ENCODE data around the gene EP400. TPM values are rescaled to one million over a fixed set of nuclear protein-coding genes. Genes with fewer than 3 reads are reported as not detected.

Gene EP400
- total RNA-seq, 1 donor from 2014 or later: 43.2 TPM

DNA sequence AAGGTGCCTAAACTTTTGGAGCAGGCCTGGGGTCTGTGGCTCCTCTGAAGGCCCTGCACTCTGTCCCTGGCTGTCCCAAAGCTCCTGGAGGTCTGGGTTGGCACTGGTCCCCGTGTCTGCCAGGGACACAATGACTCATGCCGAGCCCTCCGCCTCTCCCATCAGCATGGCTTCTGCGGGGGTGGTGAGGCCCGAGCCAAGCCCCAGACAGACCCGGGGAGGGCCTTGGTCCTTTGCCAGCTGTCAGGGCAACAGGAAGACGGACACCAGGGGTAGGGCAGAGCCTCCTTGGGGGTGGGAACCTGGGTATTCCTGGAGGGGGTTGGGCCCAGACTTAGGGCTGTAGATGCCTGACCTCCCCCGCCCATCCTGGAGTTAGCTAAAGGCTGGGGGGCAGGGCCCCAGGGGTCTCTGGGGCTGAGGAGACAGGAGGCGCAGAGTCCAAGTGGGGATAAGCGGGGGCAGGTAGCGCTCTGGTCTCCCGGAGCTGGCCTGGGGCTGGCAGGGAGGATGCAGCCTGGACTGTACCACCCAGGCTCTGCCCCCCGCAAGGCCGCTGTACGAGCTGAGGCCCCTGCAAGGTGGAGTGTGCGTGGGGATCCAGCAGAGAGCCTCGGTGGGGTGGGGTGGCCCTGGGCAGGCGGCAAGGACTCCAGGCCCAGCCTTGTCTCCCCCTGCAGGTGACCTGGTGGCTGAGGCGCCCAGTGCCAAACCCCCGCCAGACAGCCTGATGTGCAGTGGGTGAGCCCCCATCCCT is 37.0 kb upstream of the EP400 start:
- DNase-seq (ENCODE audit: low spot score): no peak

GRCh38 chr12:131913666-131914065 is 36.1 kb upstream of the EP400 start:
- no peak for DNase-seq (ENCODE audit: low spot score)

GRCh38 chr12:131914179-131914702 is 35.5 kb upstream of the EP400 start:
- no peak for DNase-seq (ENCODE audit: low spot score)

- no peak for DNase-seq (ENCODE audit: low spot score)
Measured at GRCh38 chr12:131915000-131915689, 34.6 kb upstream of the EP400 start.

GRCh38 chr12:131915823-131916222 is 33.9 kb upstream of the EP400 start:
- DNase-seq (ENCODE audit: low spot score): no peak

DNA sequence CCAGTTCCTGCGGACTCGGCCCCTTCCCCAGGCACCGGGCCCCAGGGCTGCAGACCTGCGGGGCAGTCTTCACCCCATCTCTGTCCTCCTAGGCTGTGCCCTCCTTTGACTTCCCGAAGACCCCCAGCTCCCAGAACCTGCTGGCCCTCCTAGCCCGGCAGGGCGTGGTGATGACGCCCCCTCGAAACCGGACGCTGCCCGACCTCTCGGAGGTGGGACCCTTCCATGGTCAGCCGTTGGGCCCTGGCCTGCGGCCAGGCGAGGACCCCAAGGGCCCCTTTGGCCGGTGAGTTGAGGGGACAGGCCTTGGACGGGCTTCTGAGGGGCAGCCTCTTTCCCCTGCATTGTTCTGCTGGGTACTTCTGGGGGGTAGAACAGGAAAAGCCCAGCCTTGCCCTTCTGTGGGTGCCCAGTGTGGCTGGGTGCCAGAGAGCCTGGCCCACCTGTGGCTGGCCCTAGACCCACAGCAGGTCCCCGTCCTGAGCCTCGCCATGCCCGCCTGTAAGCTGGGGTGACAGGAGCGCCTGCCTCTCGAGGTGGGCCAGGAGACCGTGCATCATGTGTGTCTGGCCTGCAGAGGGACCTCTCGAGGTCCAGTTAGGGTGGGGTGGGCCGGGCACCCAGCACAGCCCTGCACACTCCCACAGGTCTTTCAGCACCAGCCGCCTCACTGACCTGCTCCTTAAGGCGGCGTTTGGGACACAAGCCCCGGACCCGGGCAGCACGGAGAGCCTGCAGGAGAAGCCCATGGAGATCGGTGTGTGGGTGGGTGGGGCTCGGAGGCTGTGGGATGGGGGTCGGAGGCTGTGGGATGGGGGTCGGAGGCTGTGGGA is 33.2 kb upstream of the EP400 start:
- no peak for DNase-seq (ENCODE audit: low spot score)

DNA sequence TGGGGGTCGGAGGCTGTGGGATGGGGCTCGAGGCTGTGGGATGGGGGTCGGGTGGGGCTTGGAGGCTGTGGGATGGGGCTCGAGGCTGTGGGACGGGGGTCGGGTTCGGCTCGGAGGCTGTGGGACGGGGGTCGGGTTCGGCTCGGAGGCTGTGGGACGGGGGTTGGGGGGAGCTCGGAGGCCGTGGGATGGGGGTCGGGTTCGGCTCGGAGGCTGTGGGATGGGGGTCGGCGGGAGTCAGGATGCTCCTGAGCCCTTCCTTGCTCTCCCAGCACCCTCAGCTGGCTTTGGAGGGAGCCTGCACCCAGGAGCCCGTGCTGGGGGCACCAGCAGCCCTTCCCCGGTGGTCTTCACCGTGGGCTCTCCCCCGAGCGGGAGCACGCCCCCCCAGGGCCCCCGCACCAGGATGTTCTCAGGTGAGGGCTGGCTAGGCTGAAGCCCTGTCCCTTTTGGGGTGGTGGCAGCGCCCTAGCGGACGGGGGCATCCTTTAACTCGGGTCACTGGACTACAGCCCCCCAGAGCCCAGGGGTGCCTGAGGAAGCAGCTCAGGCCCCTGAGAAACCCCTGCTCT is 32.5 kb upstream of the EP400 start:
- DNase-seq (ENCODE audit: low spot score): no peak

- DNase-seq (ENCODE audit: low spot score): no peak
Measured at GRCh38 chr12:131917711-131918306, 31.9 kb upstream of the EP400 start.

GRCh38 chr12:131918311-131919050 is 31.3 kb upstream of the EP400 start:
- DNase-seq (ENCODE audit: low spot score): no peak

DNA sequence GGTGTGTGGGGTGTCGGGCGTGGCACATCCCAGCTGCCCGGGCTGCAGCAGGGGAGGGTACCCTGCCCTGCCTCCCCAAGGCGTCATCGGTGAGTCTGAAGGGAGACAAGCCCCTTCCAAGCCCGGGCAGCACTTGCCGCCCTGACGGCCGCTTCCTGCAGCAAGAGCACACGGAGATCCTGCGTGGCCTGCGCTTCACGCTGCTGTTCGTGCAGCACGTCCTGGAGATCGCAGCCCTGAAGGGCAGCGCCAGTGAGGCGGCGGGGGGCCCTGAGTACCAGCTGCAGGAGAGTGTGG is 30.7 kb upstream of the EP400 start:
- DNase-seq (ENCODE audit: low spot score): no peak

DNA sequence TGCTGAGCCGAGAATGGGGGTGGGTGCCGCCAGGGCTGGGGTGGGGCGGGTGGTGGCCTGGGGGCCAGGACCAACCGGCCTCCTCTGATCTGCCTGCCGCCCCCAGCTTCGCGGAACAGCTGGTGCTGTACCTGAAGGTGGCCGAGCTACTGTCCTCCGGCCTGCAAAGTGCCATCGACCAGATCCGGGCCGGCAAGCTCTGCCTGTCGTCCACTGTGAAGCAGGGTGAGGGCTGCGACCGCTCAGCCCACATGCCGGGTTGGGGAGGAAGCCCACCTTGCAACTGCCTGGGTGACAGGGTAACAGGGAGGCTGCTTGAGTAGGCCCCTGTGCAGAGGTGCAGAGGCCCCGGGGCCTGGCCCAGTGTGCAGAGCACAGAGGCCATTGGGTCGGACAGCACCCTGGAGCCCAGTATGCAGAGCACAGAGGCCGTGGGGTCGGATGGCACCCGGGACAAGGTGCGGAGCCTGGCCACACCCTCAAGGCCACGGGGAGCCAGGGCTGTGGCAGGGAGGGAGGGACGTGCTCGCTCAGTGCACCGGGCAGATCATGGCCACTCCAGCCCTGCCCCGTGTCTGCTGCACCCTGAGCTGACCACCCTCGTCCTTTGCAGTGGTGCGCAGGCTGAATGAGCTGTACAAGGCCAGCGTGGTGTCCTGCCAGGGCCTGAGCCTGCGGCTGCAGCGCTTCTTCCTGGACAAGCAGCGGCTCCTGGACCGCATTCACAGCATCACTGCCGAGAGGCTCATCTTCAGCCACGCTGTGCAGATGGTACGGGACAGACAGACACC is 30.2 kb upstream of the EP400 start:
- DNase-seq (ENCODE audit: low spot score): no peak

- DNase-seq (ENCODE audit: low spot score): no peak
Measured at GRCh38 chr12:131920157-131920508, 29.6 kb upstream of the EP400 start.

- no peak for DNase-seq (ENCODE audit: low spot score)
Measured at GRCh38 chr12:131920902-131921840, 28.6 kb upstream of the EP400 start.

DNA sequence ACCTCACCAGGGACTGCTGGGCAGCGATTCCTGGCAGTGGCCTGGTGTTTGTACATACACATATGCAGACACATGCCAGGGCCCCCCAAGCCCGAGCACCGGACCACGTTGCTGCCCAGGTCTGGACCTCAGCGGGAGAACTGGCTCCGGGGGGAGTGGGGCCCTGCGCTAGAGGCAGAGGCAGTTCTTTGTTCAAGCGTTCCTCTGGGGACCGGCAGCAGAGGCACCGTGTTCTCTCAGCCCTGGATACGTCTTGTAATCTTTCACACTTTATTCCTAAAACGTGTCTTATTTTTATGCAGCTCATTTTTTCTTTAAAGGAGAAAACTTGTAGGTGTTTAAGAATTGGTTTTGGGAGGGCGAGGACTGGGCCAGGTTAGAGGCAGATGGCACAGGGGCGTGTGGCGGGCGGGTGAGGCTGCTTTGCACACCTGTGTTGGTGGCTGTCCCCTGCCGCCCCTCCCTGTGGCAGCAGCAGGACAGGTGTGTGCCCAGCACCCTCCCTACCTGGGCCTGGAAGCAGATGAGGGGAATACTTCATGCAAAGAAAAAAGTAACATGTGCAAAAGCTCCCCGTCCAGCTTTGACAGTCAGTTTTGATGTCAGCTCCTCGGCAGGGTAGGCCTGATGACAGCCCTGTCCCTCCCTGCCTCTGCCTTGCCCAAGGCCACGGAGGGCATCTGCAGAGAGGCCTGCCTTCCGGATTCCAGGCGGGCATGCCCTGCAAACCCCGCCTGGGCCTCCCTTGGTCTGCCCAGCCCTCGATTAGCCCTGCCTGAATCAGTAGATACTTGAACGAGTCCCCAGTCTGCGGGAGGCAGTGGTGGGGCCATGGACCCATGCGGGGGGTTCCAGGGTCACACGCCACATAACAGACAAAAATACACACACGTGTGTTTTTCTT is 27.6 kb upstream of the EP400 start:
- no peak for DNase-seq (ENCODE audit: low spot score)

DNA sequence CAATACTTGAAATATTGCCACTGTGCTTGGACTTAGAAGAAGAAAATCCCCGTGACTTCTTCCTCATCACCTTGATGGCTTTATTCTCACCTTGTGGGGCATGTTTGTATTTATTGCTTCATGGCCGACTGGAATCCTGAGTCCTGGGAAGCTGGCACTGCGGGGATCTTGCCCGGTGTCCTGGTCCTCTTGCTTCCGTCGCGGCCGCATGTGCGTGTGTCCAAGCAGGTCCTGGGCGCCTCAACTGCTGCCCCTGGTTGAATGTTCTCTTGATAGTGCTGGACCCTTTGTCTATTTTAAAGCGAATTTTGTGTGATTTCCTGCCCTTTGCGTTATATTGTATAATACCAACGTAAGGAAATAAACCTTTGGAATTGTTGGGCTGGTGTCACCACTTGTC is 27.0 kb upstream of the EP400 start:
- no peak for DNase-seq (ENCODE audit: low spot score)

- DNase-seq (ENCODE audit: low spot score): no peak
Measured at GRCh38 chr12:131923260-131923659, 26.5 kb upstream of the EP400 start.

Measured in mesenteric fat pad (tissue), 1 donor.